HL-60/S4 treated with retinoic acid at 250 ng/mL for 4 days and 3 days (cell line): ENCODE data around the gene SIT1.
"Not testable (repeated sequence)": the region's sequence is repeated elsewhere in the genome, so short reads cannot be mapped to it uniquely, and the experiment has no call there.

Source experiments
- in situ Hi-C: fragments of 300-500 bp; cut with MboI; formaldehyde crosslinking; loops from 2 replicates; pipeline ENCODE4 v1.7.0; 2022; ENCODE audit warnings: low sequenced_read_pairs

Gene SIT1

DNA sequence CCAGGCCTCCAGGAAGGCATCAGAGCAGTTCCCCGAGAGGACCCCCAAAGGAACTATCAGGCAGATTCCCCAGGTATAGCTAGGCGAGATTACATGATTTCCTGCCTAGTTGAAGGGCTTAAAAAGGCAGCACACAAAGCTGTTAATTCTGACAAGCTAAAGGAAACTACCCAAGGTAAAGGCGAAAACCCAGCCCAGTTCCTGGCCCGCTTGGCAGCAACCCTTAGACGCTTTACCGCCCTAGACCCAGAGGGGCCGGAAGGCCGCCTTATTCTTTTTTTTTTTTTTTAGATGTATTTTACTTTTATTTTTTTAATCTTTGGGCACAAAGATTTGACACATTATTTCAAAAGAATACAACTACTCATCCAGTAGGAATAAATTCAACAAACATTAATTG lies 12.0 kb downstream of the SIT1 start:
- in situ Hi-C loops: not testable (repeated sequence)

DNA sequence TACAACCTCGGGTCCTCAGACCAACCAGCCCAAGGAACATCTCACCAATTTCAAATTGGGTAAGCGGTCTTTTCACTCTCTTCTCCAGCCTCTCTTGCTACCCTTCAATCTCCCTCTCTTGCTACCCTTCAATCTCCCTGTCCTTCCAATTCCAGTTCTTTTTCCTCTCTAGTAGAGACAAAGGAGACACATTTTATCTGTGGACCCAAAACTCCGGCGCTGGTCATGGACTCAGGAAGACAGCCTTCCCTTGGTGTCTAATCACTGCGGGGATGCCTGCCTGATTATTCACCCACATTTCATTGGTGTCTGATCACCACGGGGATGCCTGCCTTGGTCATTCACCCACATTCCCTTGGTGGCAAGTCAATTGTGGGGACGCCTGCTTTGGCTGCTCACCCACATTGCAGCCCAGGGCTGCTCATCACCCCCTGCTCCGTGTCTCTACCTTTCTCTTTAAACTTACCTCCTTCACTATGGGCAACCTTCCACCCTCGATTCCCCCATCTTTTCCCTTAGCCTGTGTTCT lies 13.2 kb downstream of the SIT1 start:
- in situ Hi-C loops: not testable (repeated sequence)

DNA sequence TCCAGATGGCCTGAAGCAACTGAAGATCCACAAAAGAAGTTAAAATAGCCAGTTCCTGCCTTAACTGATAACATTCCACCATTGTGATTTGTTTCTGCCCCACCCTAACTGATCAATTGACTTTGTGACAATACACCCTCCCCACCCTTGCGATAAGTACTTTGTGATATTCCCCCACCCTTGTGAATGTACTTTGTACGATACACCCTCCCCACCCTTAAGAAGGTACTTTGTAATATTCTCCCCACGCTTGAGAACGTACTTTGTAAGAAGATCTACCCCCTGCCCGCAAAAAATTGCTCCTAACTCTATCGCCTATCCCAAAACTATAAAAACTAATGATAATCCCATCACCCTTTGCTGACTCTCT lies 13.9 kb downstream of the SIT1 start:
- in situ Hi-C loops: not testable (repeated sequence)

DNA sequence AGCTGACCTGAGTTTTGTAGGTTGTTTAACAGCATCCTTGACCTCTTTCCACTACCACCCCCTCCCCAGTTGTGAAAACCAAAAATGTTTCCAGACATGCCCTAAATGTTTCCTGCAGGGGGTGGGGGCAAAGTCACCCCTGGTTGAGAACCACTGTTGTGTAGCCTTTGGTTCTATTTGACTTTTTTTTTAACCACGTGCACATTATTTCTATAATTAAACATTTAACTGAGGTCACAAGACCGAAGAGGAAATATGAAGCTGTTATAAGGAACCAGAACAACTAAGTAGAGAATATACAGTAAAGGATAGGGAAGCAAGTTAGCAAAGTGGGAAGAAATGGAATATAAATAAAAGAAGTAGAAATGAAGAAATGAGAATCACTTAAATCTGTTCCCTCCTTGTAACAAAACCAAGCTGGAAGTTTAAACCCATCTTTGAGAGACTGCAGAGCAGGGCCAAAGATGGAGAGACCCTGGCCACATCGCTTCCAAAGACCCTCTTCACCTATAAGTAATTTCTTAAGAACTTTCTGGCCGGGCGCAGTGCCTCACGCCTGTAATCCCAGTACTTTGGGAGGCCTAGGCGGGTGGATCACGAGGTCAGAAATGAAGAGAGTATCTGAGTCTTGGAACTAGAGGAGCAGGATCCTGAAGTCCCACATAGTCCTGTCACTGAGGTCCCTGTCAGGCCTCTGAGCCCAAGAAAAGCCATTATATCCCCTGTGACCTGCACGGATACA lies 14.4 kb downstream of the SIT1 start:
- in situ Hi-C loops: no loop called here

DNA sequence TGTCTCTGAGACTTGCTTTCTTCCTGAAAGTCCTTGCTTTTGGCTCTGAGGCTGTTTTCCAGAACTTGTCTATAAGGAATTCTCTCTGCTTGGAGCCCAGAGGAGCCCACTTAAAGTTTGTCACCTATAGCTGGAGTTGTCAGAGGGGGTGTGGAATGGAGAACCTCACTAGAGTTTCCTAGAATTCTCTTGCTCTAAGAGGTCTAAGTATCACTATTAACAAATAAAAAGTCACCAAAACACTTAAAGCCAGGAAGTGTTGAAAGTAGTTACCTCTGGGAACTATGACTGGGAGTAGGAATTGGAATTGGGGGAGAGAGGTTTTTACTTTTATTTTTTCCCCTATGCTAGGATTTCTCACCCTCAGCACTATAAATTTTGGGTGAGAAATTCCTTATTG lies 15.0 kb downstream of the SIT1 start:
- in situ Hi-C loops: no loop called here

DNA sequence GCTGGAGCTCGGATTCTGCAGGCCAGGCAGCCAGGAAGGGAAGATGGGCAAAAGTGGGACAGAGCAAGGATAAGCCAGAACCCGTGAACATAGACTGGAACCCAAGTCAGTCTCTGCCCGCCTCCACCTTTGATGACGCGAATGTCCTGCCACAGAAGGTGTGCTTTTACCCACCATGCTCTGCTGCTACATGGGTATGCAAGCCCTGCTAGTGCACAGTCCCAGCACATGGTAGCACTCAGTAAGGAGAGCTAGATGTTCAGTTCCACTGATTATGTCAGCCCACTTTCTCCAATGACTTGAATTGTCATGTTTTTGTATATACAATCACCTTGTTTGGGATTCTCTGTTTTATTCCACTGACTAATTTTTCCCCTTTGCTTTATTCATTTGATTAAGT lies 21.1 kb downstream of the SIT1 start:
- in situ Hi-C loops: no loop called here

DNA sequence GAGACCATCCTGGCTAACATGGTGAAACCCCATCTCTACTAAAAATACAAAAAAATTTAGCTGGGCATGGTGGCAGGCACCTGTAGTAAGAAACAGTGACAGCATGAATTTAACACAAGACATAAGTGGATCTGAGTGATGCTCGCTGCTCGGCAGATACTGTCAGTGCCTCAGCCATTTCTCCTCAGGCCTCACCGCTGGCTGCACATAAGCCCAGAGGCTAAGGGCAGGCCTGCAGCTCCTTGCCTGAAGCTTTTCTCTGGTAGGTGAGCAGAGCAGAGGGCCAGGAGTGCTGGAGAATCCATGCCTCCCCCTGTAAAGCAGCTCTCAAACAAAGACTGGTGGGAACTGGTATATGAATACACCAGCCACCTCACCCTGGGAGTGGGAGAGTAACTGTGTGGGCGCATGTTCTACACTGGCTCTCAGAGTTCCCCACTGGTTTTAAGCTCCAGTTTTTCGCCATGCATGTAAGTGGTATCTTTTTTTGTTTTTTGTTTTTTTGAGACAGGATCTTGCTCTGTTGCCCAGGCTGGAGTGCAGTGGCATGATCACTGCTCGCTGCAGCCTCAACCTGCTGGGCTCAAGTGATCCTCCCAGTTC lies 22.2 kb downstream of the SIT1 start:
- in situ Hi-C loops: no loop called here

DNA sequence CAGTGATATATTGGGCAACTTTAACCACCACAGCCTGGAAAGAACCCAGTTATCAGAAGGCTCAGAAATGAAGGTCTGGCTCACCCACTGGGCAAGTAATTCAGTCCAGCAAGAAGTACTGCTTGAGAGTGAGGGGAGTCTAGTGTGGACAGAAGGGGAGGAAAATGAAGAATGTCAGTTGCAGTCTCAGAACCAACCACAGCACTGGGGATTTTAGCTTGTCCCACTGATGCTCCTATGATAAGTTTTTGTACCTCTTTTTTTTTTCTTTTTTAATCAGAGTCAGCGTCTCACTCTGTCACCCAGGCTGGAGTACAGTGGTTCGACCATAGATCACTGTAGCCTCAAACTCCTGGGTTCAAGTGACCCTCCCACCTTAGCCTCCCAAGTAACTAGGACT lies 23.2 kb downstream of the SIT1 start:
- in situ Hi-C loops: no loop called here

DNA sequence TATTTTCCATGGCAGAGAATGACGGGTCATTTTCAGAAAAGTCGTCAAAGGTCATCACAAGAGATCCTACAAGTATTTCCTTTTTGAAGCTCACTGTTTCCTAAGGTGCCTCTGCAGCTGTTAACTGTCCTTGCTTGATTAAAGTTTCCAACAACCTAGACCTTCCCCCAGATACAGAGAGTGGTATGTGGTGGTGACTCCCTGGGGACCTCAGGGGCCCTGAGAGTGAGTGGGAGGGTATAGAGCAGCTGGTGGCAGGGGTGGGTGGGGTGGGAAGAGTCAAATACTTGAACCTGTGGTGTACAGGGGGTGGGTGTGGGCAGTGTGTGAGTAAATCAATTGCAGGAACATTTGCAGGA lies 31.0 kb downstream of the SIT1 start:
- in situ Hi-C loops: no loop called here

DNA sequence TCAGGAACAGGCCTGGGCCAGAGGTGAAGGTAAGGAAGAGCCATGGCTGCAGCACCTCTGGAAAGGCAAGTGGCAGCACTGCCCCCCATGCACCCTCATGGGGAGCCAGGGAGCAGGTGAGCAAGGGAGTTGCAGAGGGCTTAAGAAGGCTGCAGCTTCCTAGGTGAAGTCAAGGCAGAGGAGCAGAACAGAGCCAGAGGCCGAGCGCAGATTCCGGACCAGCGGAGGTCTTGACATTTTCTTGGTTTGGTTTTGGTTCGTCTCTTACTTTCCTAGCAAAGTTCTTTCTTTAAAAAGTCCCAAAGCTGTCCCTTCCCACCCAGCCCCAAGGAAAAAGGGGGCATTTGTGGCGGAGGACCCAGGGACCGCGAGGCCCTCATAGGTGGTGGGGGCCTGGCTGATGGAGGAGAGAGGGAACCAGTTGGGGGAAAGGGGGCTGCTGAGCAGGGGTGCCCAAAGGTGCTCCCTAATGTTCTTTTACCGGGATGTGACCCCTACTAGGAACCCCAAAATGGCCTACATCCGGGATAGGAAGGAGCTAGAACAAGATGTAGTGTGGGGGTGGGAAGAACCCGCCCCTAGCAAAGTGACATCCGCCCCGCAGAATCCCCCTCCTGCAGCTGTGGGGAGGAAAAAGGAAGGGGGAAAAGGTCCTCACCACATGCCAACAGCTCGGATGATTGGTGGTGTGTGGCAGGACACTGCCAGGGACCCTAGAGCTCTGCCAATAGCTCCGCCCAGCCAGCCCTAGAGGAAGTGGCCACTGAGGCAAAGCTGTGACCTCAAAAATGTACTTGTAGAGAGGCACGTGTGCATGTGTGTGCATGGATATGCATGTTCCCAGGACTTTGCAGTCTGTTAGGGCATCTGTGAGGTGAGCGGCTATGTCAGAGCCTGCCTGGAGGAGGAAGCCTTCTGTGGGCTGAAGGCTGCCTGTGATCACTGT lies 31.6 kb downstream of the SIT1 start:
- in situ Hi-C loops: no loop called here

DNA sequence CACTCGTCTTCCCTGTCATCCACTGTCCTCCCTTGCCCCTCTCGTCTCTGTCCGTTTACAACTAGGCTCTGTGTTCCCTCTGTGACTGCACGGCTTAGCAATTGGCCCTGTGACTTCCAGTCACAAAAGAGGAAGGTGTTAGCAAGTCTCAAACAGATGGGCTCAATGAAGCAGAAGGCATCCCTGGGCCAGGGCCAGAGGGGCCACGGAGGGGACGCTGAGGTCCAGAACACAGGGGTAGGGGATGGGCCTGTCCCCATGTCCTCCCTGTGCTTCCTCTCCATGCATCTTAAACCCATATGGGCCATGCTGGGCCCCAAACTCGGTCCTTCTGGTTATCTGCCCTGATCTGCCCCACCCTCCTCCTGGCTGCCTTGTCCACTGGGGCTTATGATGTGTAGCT lies 32.4 kb downstream of the SIT1 start, which contains the start of gene CD72:
CD72 (minus strand) TSS at position 89 of the 403 bp plus-strand sequence. CDS start 110 bp downstream, outside the sequence.
- in situ Hi-C loops: no loop called here

DNA sequence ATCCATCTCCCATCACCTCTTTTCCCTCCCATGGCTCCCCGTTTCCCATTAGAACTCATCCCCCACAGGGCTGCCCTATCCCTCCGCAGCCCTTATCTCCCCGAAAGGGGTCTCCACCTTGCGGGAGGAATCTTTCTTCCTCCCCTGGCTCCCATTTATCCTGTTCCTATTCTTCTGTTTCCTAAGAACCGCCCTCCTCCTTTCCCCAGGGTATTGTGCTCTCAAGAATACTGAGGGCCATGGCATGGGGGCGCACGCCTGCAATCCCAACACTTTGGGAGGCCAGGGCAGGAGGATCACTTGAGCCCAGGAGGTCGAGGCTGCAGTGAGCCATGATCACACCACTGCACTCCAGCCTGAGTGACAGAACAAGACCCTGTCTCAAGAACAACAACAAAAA lies 33.2 kb downstream of the SIT1 start:
- in situ Hi-C loops: no loop called here

DNA sequence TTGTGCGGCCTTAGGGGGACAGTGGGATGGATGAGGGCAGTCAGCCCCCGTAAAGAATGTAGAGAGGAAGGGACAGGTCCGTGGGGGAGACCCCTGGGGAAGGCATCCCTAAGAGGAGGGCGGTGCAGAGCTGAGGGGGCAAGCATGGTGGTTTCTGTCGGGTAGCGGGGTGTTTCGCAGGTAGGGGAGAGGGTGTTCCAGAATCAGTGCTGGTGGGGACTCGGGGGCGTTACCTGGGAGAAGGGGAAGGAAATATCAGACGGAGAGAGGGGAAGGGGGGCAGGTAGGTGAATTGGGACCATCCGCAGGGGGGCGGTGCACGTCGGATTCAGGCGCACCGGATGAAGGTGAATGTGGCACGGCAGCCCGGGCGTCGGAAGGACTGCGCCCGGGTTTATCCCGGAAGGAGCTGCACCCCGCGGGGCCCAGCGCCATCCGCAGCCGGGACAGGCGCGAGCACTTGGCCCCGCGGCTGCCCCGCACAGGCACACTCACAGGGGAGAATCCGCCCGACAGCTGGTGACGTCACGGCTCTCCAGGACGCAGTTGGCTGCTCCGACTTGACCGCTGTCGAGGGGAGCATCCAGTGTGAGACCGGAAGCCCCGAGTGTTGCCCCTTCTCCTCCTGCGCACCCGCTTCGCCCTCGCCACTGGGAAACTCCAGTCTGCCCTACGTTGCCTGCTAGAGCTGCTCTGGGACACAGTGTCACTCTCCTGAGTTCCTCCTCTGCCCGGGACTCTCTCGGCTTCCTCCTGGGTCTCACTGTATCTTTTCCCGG lies 33.9 kb downstream of the SIT1 start:
- in situ Hi-C loops: no loop called here

DNA sequence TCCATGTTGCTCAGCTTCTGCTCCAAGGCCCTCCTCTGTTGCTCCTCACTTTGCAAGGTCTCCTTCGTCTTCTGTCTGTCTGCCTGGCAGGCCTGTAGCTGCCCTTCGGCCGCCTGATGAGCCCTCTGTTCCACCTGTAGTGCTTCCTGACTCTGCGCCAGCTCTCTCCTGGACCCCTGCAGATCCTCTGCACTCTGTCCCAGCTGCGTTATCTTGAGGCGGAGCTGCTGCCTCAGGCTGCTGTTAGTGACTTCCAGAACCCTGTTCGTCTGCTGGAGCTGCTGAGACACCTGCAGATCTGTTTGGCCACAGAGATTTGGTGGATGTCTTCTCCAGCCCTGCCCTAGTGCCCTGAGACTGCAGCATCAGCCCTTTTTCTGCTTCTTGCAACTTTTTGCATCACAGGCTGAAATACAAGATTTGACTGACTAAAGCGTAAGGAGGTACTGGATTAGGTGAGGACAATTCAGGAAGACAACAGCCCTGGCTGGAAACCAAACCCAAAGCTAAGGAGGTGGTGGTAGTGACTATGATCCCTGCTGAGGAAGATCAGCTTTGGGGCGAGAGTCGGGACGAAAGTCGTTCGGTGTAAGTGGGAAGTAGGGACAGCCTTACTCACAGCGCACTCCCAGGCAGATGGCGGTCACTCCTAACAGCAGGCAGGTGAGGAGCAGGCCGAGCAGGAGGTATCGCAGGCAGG lies 34.6 kb downstream of the SIT1 start:
- in situ Hi-C loops: no loop called here

DNA sequence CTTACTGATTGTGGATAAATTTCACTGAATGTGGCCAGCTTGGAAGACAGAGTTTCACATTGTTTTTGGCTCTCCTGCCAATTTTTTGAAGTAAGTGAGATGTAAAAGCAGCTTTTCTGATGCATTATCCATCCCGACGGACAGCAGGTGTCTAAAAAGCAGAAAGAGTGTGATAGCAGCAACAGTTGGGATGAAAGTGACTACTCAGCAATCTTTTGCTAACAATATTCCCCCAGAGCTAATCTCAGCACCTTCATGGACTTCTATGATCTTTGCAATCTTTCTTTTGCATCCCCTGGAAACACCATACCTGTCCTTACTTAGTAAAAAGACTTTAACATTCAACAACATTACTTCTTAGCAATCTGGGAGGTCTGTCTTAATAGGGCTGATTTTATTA lies 37.9 kb downstream of the SIT1 start:
- in situ Hi-C loops: no loop called here

DNA sequence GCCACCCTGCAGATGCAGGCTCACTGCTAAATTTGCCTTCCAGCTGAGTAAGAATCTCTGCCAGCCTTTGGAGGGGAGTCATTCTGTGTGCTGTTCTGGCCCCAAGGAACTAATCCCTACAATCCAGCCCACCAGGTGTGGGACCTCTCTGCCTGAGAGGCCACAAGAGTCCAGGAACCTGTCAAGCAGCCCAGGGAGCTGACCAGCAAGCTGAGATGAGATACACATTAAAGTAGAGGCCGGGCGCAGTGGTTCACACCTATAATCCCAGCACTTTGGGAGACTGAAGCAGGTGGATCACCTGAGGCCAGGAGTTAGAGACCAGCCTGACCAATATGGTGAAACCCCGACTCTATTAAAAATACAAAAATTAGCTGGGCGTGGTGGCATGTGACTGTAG lies 38.7 kb downstream of the SIT1 start:
- in situ Hi-C loops: not testable (repeated sequence)

DNA sequence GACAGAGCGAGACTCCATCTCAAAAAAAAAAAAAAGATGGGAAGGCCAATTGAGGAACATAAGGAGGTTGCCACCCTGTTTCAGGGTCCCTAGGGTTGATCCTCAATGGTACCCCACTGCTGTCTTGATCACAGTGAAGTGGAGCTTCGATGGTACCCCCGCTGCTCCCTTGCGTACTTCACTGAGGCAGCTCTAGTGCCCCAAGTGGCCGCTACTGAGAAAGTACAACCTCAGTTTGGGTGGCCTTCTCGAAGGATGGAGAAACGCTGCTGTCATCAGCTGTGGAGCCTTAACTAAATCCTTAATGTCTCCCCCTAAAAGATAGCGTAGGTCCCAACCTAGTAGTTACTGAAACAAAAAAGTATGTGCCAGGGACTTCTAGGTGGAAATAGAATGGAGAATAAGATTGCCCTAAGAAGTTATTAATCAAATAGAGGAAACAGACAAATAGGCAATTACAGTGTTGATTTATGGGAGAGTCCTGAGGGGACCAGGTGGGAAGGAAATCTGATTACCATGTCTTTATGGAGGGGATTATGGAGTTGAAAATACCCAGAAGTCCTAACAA lies 39.4 kb downstream of the SIT1 start:
- in situ Hi-C loops: no loop called here

DNA sequence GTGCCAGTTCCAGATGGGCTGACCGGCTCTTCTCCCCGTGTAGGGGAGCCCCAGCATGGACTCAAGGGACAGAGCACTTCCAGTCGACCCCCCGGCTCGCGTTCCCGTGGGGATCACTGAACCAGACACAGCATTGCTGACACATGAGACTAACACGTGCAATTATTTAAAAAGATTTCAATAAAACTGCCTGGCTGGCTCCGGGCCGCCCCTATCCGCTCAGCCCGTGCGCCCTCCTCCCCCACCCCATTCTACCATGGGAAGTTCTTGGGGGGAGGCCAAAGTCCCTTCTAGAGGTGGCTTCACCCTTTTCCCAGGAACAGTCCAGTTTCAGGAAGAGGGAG lies 40.9 kb downstream of the SIT1 start:
- in situ Hi-C loops: no loop called here

DNA sequence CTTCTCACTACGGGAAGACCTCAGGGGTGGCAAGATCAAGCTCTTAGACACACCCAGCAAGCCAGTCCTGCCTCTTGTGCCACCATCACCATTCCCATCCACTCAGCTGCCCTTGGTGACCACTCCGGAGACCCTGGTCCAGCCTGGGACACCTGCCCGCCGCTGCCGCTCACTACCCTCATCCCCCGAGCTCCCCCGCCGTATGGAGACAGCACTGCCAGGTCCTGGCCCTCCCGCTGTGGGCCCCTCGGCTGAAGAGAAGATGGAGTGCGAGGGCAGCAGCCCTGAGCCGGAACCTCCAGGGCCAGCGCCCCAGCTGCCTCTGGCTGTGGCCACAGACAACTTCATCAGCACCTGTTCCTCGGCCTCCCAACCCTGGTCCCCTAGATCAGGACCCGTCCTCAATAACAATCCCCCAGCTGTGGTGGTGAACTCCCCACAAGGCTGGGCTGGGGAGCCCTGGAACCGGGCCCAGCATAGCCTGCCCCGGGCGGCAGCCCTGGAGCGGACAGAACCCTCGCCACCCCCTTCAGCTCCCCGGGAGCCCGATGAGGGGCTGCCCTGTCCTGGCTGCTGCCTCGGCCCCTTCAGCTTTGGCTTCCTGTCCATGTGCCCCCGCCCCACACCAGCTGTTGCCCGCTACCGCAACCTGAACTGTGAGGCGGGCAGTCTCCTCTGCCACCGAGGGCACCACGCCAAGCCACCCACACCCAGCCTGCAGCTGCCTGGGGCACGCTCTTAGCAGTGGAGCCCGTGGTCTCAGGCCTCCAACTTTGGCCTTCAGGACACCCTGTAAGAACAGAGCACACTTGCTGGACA lies 41.5 kb downstream of the SIT1 start:
- in situ Hi-C loops: no loop called here
